A549 (cell line): ENCODE data around the gene ZNF407. TPM values are rescaled to one million over a fixed set of nuclear protein-coding genes. Genes with fewer than 3 reads are reported as not detected.

Experiments
- ATAC-seq, 2 experiments: fragments of 200-7000 bp in 1 of 2; fragments of >200 bp in 1 of 2; cut with Nextera tagmentation in 1 of 2; cut with Tn5 transposase in 1 of 2; 3 replicates each; pipeline versions ENCODE4 v1.8.0 to v1.9.1; 2018 to 2020; ENCODE audit warnings: mild to moderate bottlenecking in 1 of 2, moderate library complexity in 1 of 2
- CTCF ChIA-PET: fragments of 300-600 bp; sonication (Branson Sonifier 250); formaldehyde crosslinking; extraction: SDS; loops from one replicate; lab custom pipeline; 2021; ENCODE audit warnings: antibody characterized with exemption, inconsistent platforms; lab: Yijun Ruan, JAX
- POLR2A ChIA-PET: fragments of 350-600 bp; formaldehyde crosslinking; extraction: SDS; loops from one replicate; lab custom pipeline; 2021; ENCODE audit warnings: antibody characterized with exemption, inconsistent platforms; lab: Yijun Ruan, JAX
- DNase-seq, 2 experiments: peaks; one replicate each; pipeline versions ENCODE4 v3.0.0 to v3.0.0-alpha.2; 2011 to 2016; ENCODE audit warnings: low read depth in 1 of 2, low spot score in 1 of 2
- FAIRE-seq: peaks from 2 replicates; lab custom pipeline; 2011; peaks lifted over from hg19 to GRCh38; lab: Jason Lieb, UNC
- H3K27ac ChIP-seq, 2 experiments: fragments of >200 bp; sonication (Bioruptor Twin); formaldehyde crosslinking; 3 replicates each; pipeline ENCODE4 v1.5.1; 2016 to 2017
- H3K4me1 ChIP-seq: fragments of >200 bp; sonication (Bioruptor Twin); formaldehyde crosslinking; 3 replicates; pipeline ENCODE4 v1.6.1; 2016
- H3K4me2 ChIP-seq: fragments of >200 bp; sonication (Bioruptor Twin); formaldehyde crosslinking; 3 replicates; pipeline ENCODE4 v1.6.1; 2016
- H3K4me3 ChIP-seq: fragments of >200 bp; sonication (Bioruptor Twin); formaldehyde crosslinking; 3 replicates; pipeline ENCODE4 v1.5.1; 2016
- H3K9me3 ChIP-seq: fragments of >200 bp; sonication (Bioruptor Twin); formaldehyde crosslinking; 3 replicates; pipeline ENCODE4 v1.6.1; 2016
- BCL3 ChIP-seq: fragments of >200 bp; sonication (Bioruptor Twin); formaldehyde crosslinking; IDR thresholded peaks from 3 replicates; pipeline ENCODE4 v1.6.1; 2016
- CBX2 ChIP-seq: fragments of 200-600 bp; sonication (generic); IDR thresholded peaks from 2 replicates; pipeline ENCODE4 v1.6.1; 2016; ENCODE audit warnings: low read depth, mild to moderate bottlenecking, borderline replicate concordance
- CEBPB ChIP-seq, 2 experiments: fragments of >200 bp in 1 of 2; sonication (Bioruptor Twin) in 1 of 2; formaldehyde crosslinking in 1 of 2; IDR thresholded peaks; 2 replicates each; pipeline ENCODE4 v1.6.1; 2012 to 2016
- CHD2 ChIP-seq: fragments of 150-350 bp; IDR thresholded peaks from 2 replicates; pipeline ENCODE4 v1.6.1; 2014; ENCODE audit warnings: low read length; ENCODE audit not compliant: partially characterized antibody
- CHD4 ChIP-seq: fragments of 200-600 bp; sonication (generic); IDR thresholded peaks from 2 replicates; pipeline ENCODE4 v1.6.1; 2016; ENCODE audit warnings: antibody characterized with exemption, mild to moderate bottlenecking, borderline replicate concordance
- CTCF ChIP-seq: fragments of >200 bp; sonication (Bioruptor Twin); formaldehyde crosslinking; IDR thresholded peaks from 3 replicates; pipeline ENCODE4 v1.5.1; 2016
- E2F6 ChIP-seq: IDR thresholded peaks from 2 replicates; pipeline ENCODE4 v1.6.1; 2012; ENCODE audit warnings: low read depth, borderline replicate concordance
- ELK1 ChIP-seq: fragments of 150-350 bp; IDR thresholded peaks from 2 replicates; pipeline ENCODE4 v1.6.1; 2014; ENCODE audit warnings: low read depth, mild to moderate bottlenecking, low read length
- HDAC2 ChIP-seq: fragments of 200-600 bp; sonication (generic); IDR thresholded peaks from 2 replicates; pipeline ENCODE4 v1.6.1; 2016
- HOXA7 ChIP-seq: fragments of 250-450 bp; sonication (Bioruptor Pico); IDR thresholded peaks from 2 replicates; pipeline ENCODE4 v1.5.0; 2020; ENCODE audit warnings: mild to moderate bottlenecking, moderate library complexity
- JUNB ChIP-seq: fragments of >200 bp; sonication (Bioruptor Twin); formaldehyde crosslinking; IDR thresholded peaks from 2 replicates; pipeline ENCODE4 v1.6.1; 2016
- MAX ChIP-seq: IDR thresholded peaks from 2 replicates; pipeline ENCODE4 v1.6.1; 2012
- MYC ChIP-seq: IDR thresholded peaks from 2 replicates; pipeline ENCODE4 v1.6.1; 2012; ENCODE audit warnings: mild to moderate bottlenecking, inconsistent platforms, low read length, improper control_type of control experiment, borderline replicate concordance
- NR3C1 ChIP-seq: fragments of >200 bp; sonication (Bioruptor Twin); formaldehyde crosslinking; IDR thresholded peaks from 3 replicates; pipeline ENCODE4 v1.6.1; 2017
- PBX3 ChIP-seq: IDR thresholded peaks from 2 replicates; pipeline ENCODE4 v1.6.1; 2012
- PHF8 ChIP-seq: fragments of 200-600 bp; sonication (generic); IDR thresholded peaks from 2 replicates; pipeline ENCODE4 v1.6.1; 2016; ENCODE audit warnings: low read depth, mild to moderate bottlenecking, antibody characterized with exemption, moderate library complexity, borderline replicate concordance
- RAD21 ChIP-seq, 2 experiments: fragments of >200 bp in 1 of 2; sonication (Bioruptor Twin) in 1 of 2; formaldehyde crosslinking in 1 of 2; IDR thresholded peaks in 1 of 2; conservative IDR thresholded peaks in 1 of 2; 2 replicates in 1 of 2; 3 replicates in 1 of 2; pipeline ENCODE4 v1.6.1; 2012 to 2018; ENCODE audit warnings: inconsistent platforms in 1 of 2
- RARB ChIP-seq: fragments of 250-450 bp; sonication (Bioruptor Pico); IDR thresholded peaks from 2 replicates; pipeline ENCODE4 v1.8.0; 2021; ENCODE audit warnings: mild to moderate bottlenecking, moderate library complexity
- REST ChIP-seq: fragments of 200-600 bp; sonication (generic); IDR thresholded peaks from 2 replicates; pipeline ENCODE4 v1.6.1; 2016; ENCODE audit warnings: antibody characterized with exemption, mild to moderate bottlenecking, moderate library complexity
- TFCP2L1 ChIP-seq: fragments of 250-450 bp; sonication (Bioruptor Pico); IDR thresholded peaks from 2 replicates; pipeline ENCODE4 v1.5.0; 2021; ENCODE audit warnings: mild to moderate bottlenecking
- TP53 ChIP-seq: fragments of 250-450 bp; sonication (Bioruptor Pico); IDR thresholded peaks from 2 replicates; pipeline ENCODE4 v1.5.0; 2021; ENCODE audit warnings: mild to moderate bottlenecking, moderate library complexity
- ZC3H11A ChIP-seq: fragments of 450-650 bp; IDR thresholded peaks from 2 replicates; pipeline ENCODE4 v1.6.1; 2014; ENCODE audit warnings: antibody characterized with exemption, mild to moderate bottlenecking
- ZFP36 ChIP-seq: fragments of 450-650 bp; IDR thresholded peaks from 2 replicates; pipeline ENCODE4 v1.6.1; 2014; ENCODE audit warnings: borderline replicate concordance; ENCODE audit not compliant: partially characterized antibody
- WGBS: methylation state at CpG from one replicate; pipeline ENCODE4 v1.1.6; 2017; ENCODE audit errors: missing lambda C conversion rate; 5-methylcytosine and 5-hydroxymethylcytosine counted together
- polyA plus RNA-seq, 4 experiments: library from polyadenylated mRNA; depleted of rRNA in 3 of 4; stranded (reverse); fragments of >200 nt; fragmentation: RNase III in 1 of 4; extraction: RNeasy Plus Mini Kit Qiagen cat#74134 plus additional on column Dnase treatment in 1 of 4; gene quantifications; 2 replicates in 3 of 4; 3 replicates in 1 of 4; pipeline ENCODE4 v1.2.3, GENCODE V29; 2011 to 2017

ZNF407 gene
- polyA plus RNA-seq, 2 of the 4 experiments (the other 2 are of a cell fraction): 2.5 to 3.0 TPM

- FAIRE-seq: no peak
- no peak for ATAC-seq
- no peaks in the 10 kb centered on the region for H3K9me3 ChIP-seq
- H3K27ac ChIP-seq: no peak overlapping the region
- no peak for DNase-seq
- 84% methylated on average over 12 of the region's 12 CpGs for WGBS
- POLR2A ChIA-PET: no interaction called here
- H3K4me2 ChIP-seq: no peak overlapping the region
- CTCF ChIA-PET: no interaction called here
- TF ChIP-seq PHF8: no peak
- no peaks in the 10 kb centered on the region for H3K4me1 ChIP-seq
- H3K4me3 ChIP-seq: no peak overlapping the region
Observed at GRCh38 chr18:74880706-74881278, 283.1 kb downstream of the ZNF407 start.

- ATAC-seq (no peak), FAIRE-seq (no peak), DNase-seq (no peak)
- Histone ChIP-seq H3K4me1 (no peaks in the 10 kb centered on the region), H3K4me2 (no peak overlapping the region), H3K9me3 (no peaks in the 10 kb centered on the region), H3K4me3 (no peak overlapping the region), H3K27ac (no peak overlapping the region)
- WGBS: 92% methylated on average over 11 of the region's 11 CpGs
- ChIA-PET POLR2A (no interaction called here), CTCF (no interaction called here)
- TF ChIP-seq PBX3 (no peak), TFCP2L1 (CRISPR knock-in tag) (no peak), RARB (CRISPR knock-in tag) (no peak), CHD4 (no peak), NR3C1 (no peak), HOXA7 (CRISPR knock-in tag) (no peak), ZC3H11A (no peak), JUNB (no peak), MAX (no peak), CEBPB (IDR thresholded peaks at IDR 0.05) (no peak), MYC (no peak), E2F6 (no peak), TP53 (no peak), PHF8 (no peak), CBX2 (no peak)
Observed at GRCh38 chr18:74892066-74892627, 294.5 kb downstream of the ZNF407 start.

GRCh38 chr18:74895686-74896085 is 298.0 kb downstream of the ZNF407 start:
- H3K27ac ChIP-seq: no peak overlapping the region
- H3K4me3 ChIP-seq: no peak overlapping the region
- no peak for ATAC-seq
- CTCF ChIA-PET: interaction anchor here (0.6 kb wide), 1 partner anchor 66 kb away, joined by 5 read pairs; no protein-coding TSS in a partner anchor
- H3K4me2 ChIP-seq: no peak overlapping the region
- DNase-seq: no peak
- 93% methylated on average over 1 of the region's 1 CpG for WGBS
- peaks cover 18% of the 10 kb centered on the region for H3K4me1 ChIP-seq
- POLR2A ChIA-PET: no interaction called here
- H3K9me3 ChIP-seq: no peaks in the 10 kb centered on the region
- FAIRE-seq: no peak
- TF ChIP-seq REST (no peak), BCL3 (no peak), ELK1 (no peak), CHD4 (no peak), HDAC2 (no peak), ZFP36 (no peak), CTCF (no peak), CHD2 (no peak), RAD21 (conservative IDR thresholded peaks at IDR 0.05 in 1 of 2, IDR thresholded peaks at IDR 0.05 in 1 of 2) (no peak)
